ENCODE results near the gene MAP3K13.

The MAP3K13 gene, protein sequence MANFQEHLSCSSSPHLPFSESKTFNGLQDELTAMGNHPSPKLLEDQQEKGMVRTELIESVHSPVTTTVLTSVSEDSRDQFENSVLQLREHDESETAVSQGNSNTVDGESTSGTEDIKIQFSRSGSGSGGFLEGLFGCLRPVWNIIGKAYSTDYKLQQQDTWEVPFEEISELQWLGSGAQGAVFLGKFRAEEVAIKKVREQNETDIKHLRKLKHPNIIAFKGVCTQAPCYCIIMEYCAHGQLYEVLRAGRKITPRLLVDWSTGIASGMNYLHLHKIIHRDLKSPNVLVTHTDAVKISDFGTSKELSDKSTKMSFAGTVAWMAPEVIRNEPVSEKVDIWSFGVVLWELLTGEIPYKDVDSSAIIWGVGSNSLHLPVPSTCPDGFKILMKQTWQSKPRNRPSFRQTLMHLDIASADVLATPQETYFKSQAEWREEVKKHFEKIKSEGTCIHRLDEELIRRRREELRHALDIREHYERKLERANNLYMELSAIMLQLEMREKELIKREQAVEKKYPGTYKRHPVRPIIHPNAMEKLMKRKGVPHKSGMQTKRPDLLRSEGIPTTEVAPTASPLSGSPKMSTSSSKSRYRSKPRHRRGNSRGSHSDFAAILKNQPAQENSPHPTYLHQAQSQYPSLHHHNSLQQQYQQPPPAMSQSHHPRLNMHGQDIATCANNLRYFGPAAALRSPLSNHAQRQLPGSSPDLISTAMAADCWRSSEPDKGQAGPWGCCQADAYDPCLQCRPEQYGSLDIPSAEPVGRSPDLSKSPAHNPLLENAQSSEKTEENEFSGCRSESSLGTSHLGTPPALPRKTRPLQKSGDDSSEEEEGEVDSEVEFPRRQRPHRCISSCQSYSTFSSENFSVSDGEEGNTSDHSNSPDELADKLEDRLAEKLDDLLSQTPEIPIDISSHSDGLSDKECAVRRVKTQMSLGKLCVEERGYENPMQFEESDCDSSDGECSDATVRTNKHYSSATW

DNA sequence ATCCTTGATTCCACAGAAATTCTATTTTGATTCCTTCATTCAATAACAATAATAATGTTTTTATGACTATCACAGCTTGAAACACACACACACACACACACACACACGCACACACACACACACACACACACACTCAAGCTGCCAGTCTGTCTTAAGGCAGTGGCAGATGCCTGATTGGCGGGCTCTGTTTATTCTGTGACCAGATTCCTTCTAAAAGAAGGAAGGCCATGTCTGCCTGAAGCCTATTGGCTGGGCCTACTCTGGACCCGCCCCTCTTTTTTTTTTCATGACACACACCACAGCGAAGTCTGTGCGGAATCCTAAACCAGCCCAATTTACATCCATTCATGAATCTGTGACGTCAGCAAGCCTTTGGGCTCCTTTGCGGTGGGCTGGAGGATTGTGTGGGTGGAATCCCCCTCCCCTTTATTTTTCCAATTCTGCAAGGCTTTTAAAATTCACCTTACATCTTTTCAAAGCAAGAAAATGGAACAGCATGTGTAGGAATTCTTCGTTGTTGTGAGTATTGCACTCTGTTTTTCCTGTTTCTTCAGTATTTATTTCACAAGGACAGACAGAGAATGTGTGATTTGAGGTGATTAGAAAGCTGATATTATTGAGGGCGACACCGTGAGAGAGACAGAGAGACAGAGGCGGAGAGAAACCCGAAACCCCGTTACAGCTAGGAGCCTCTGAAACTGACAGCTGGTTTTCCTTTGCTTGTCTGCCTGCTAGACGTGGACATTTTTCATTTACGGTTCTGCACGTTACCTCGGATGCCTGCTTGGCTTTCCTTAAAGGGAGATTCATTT is at the start of gene MAP3K13:
MAP3K13 (plus strand) TSS at position 287 of the 812 bp plus-strand sequence. CDS start 65,446 bp downstream, outside the sequence.
- H3K9ac ChIP-seq (ENCODE audit: low read length): peak within 1 kb of the TSS; percentile 54

DNA sequence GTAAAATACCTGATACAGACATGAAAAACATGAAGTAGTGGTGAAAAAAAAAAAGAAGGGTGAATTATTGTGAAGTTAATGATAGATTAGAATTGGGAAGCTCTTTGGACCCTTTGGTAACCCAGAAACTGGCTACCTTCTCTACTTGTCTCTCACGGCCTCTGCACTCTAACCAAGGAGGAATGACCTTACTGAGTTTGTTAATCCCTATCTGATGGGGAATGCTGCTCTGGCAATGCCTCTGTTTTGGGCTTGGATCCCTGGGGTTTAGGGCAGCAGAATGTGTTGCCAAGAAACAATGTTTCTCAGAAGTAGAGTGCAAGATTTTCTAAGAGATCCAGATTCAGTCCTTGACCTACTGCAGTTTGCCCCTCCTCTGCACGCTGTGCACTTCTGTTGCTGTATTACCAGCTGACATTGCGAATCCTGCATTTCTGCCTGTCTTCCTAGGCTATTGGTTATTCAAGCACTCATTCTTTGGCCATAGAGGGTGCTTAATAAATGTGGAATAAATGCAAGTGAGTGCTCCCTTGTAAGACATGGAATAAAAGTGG is 49.2 kb upstream of the MAP3K13 start:
- Histone ChIP-seq H3K4me1 (ENCODE audit: low read length) (peaks cover 25% of the 10 kb centered on the region), H2AFZ (ENCODE audit: low read depth, low read length) (no peak overlapping the region), H3K4me3 (ENCODE audit: low read length) (no peak overlapping the region), H3K79me2 (ENCODE audit: low read length) (no peaks in the 10 kb centered on the region), H3K9ac (ENCODE audit: low read length) (no peak overlapping the region), H3K27ac (ENCODE audit: low read length) (no peak overlapping the region), H4K20me1 (ENCODE audit: insufficient read depth, low read length) (no peaks in the 10 kb centered on the region), H3K36me3 (replicated peaks; ENCODE audit: low read depth, low read length) (no peaks in the 10 kb centered on the region), H3K4me2 (ENCODE audit: low read length) (no peak overlapping the region), H3K27me3 (ENCODE audit: low read depth, low read length) (no peaks in the 10 kb centered on the region), H3K9me3 (ENCODE audit: insufficient read depth, low read length) (no peaks in the 10 kb centered on the region)
- TF ChIP-seq EZH2phosphoT487 (IDR thresholded peaks at IDR 0.05; ENCODE audit: low read depth): no peak
- TF ChIP-seq, protein P1, sequence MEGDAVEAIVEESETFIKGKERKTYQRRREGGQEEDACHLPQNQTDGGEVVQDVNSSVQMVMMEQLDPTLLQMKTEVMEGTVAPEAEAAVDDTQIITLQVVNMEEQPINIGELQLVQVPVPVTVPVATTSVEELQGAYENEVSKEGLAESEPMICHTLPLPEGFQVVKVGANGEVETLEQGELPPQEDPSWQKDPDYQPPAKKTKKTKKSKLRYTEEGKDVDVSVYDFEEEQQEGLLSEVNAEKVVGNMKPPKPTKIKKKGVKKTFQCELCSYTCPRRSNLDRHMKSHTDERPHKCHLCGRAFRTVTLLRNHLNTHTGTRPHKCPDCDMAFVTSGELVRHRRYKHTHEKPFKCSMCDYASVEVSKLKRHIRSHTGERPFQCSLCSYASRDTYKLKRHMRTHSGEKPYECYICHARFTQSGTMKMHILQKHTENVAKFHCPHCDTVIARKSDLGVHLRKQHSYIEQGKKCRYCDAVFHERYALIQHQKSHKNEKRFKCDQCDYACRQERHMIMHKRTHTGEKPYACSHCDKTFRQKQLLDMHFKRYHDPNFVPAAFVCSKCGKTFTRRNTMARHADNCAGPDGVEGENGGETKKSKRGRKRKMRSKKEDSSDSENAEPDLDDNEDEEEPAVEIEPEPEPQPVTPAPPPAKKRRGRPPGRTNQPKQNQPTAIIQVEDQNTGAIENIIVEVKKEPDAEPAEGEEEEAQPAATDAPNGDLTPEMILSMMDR (IDR thresholded peaks at IDR 0.05; ENCODE audit: low read depth, low read length): no peak

More for the DNA sequence above, at the start of gene MAP3K13:
- Histone ChIP-seq H2AFZ (ENCODE audit: low read depth, low read length) (peak within 1 kb of the TSS; percentile 92), H4K20me1 (ENCODE audit: insufficient read depth, low read length) (no peaks in the 10 kb centered on the region), H3K79me2 (ENCODE audit: low read length) (no peaks in the 10 kb centered on the region), H3K4me1 (ENCODE audit: low read length) (peaks cover 11% of the 10 kb centered on the region), H3K4me2 (ENCODE audit: low read length) (peak within 1 kb of the TSS; percentile 94), H3K4me3 (ENCODE audit: low read length) (peak within 1 kb of the TSS; percentile 82), H3K27me3 (ENCODE audit: low read depth, low read length) (peaks cover 37% of the 10 kb centered on the region), H3K9me3 (ENCODE audit: insufficient read depth, low read length) (no peaks in the 10 kb centered on the region), H3K27ac (ENCODE audit: low read length) (no peak within 1 kb of the TSS), H3K36me3 (replicated peaks; ENCODE audit: low read depth, low read length) (no peaks in the 10 kb centered on the region)
- TF ChIP-seq, protein P1 (IDR thresholded peaks at IDR 0.05; ENCODE audit: low read depth, low read length): no peak
- no peak for TF ChIP-seq EZH2phosphoT487 (IDR thresholded peaks at IDR 0.05; ENCODE audit: low read depth)

DNA sequence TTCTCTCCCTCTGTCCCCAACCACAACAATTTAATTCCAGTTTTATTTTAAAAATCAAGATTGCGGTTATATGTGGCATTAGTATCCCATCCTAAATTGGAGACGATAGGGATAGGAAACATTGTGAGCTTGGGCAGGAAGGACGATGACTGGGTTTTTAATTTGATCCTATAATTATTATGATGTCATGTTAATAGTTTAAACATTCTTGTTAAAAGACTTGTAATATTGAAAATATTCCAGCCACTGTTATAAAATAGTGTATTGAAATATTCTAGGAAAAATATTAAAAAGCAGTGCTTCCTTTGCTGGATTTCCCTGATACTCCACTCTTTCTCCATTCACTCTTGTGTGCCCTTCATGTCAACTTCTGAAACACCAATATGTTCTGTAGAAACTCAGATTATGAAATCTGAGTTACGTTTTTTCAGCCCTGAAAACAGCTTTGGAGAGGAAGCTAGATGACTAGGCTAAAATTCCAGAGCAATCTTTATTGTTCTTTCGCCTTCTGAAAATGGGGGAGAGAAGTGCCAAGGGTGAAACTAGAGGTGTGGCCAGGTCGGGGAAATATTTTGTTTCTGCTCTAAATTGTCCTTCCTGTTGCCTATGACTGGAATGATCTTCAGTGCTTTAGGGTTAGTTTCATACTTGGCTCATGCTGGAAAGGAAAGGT is 46.1 kb upstream of the MAP3K13 start:
- Histone ChIP-seq H3K9ac (ENCODE audit: low read length) (peak overlapping the region; percentile 5; the same call in 1 of the 2 replicates), H3K36me3 (replicated peaks; ENCODE audit: low read depth, low read length) (no peaks in the 10 kb centered on the region), H2AFZ (ENCODE audit: low read depth, low read length) (peak overlapping the region; percentile 82), H3K9me3 (ENCODE audit: insufficient read depth, low read length) (no peaks in the 10 kb centered on the region), H3K4me1 (ENCODE audit: low read length) (peaks cover 22% of the 10 kb centered on the region), H3K79me2 (ENCODE audit: low read length) (no peaks in the 10 kb centered on the region), H4K20me1 (ENCODE audit: insufficient read depth, low read length) (no peaks in the 10 kb centered on the region), H3K4me2 (ENCODE audit: low read length) (peak overlapping the region; percentile 76), H3K27me3 (ENCODE audit: low read depth, low read length) (no peaks in the 10 kb centered on the region), H3K27ac (ENCODE audit: low read length) (peak overlapping the region; percentile 4; the same call in 1 of the 2 replicates), H3K4me3 (ENCODE audit: low read length) (peak overlapping the region; percentile 55)
- TF ChIP-seq, protein P1 (IDR thresholded peaks at IDR 0.05; ENCODE audit: low read depth, low read length): no peak
- no peak for TF ChIP-seq EZH2phosphoT487 (IDR thresholded peaks at IDR 0.05; ENCODE audit: low read depth)
